ENCODE measurements around the gene HLA-F. TPM values are rescaled to one million over a fixed set of nuclear protein-coding genes. Genes with fewer than 3 reads are reported as not detected.

Gene HLA-F
- 2.9 and 6.7 TPM in 2 replicates for total RNA-seq

GRCh38 chr6:29723262-29723665 is at the start of gene HLA-F:
TSS of gene HLA-F (plus strand) at chr6:29723434. CDS start at chr6:29723464, 30 bp downstream.

GRCh38 chr6:29680904-29681303 is 42.3 kb upstream of the HLA-F start, which contains the start of gene ZFP57:
TSS of gene ZFP57 (minus strand) at chr6:29681152. CDS start at chr6:29677003, 4,149 bp downstream.

Other genes with a start within 250 kb of the HLA-F start
- not detected in 2 replicates for gene MAS1L, start 235.5 kb upstream of the HLA-F start, total RNA-seq
- gene UBD, start 163.7 kb upstream of the HLA-F start, total RNA-seq: not detected in 2 replicates
- gene OR2H2, start 138.3 kb upstream of the HLA-F start, total RNA-seq: not detected in 2 replicates
- 18.3 and 25.4 TPM in 2 replicates for gene GABBR1, start 90.3 kb upstream of the HLA-F start, total RNA-seq
- gene MOG, start 66.3 kb upstream of the HLA-F start, total RNA-seq: not detected in 2 replicates
- gene ZFP57, start 42.3 kb upstream of the HLA-F start, total RNA-seq: 0.07 TPM in 1 of 2 replicates, not detected in the other
- 0.26 and 0.36 TPM in 2 replicates for gene HLA-G, start 104.4 kb downstream of the HLA-F start, total RNA-seq
- gene HLA-A, start 219.1 kb downstream of the HLA-F start, total RNA-seq: 456 and 579 TPM in 2 replicates